ENCODE data around the gene ATXN7L1.

GRCh38 chr7:105690325-105690945, 186.0 kb downstream of the ATXN7L1 start:
- TF ChIP-seq ESRRG (CRISPR knock-in tag; IDR thresholded peaks at IDR 0.05) (no peak), CSDC2 (CRISPR knock-in tag; IDR thresholded peaks at IDR 0.05) (no peak), PATZ1 (CRISPR knock-in tag; IDR thresholded peaks at IDR 0.05; ENCODE audit: borderline replicate concordance) (no peak)
